Esophagus squamous epithelium (tissue), 5 donors: Measurements from ENCODE around the gene SLC25A48. TPM values are rescaled to one million over a fixed set of nuclear protein-coding genes. Genes with fewer than 3 reads are reported as not detected.

Experiments used
- DNase-seq: peaks from one replicate; lab custom pipeline; 2025; lab: John Stamatoyannopoulos, UW
- H3K27ac ChIP-seq, 4 donors: fragments of 200-600 bp; sonication (generic); one replicate each; pipeline ENCODE4 v1.5.1; 2016 to 2019; ENCODE audit warnings: mild to moderate bottlenecking in 1 of 4
- H3K27me3 ChIP-seq, 4 donors: fragments of 200-600 bp; sonication (generic); 1 replicate in 3 of 4; 2 replicates in 1 of 4; pipeline versions ENCODE4 v1.5.1 to v1.6.0; 2017 to 2021; ENCODE audit warnings: antibody characterized with exemption in 1 of 4
- H3K36me3 ChIP-seq, 3 donors: fragments of 200-600 bp; sonication (generic); one replicate each; pipeline ENCODE4 v1.5.1; 2016 to 2019
- H3K4me1 ChIP-seq, 3 donors: fragments of 200-600 bp; sonication (generic); one replicate each; pipeline ENCODE4 v1.5.1; 2017 to 2019
- H3K4me3 ChIP-seq, 4 donors: fragments of 200-600 bp; sonication (generic); 1 replicate in 3 of 4; 2 replicates in 1 of 4; pipeline ENCODE4 v1.5.1; 2016 to 2019; ENCODE audit warnings: mild to moderate bottlenecking in 2 of 4, moderate library complexity in 1 of 4
- H3K9me3 ChIP-seq, 3 donors: fragments of 200-600 bp; sonication (generic); one replicate each; pipeline ENCODE4 v1.5.1; 2016 to 2019
- CTCF ChIP-seq, 6 experiments: fragments of 450-650 bp in 4 of 6; fragments of 200-600 bp in 2 of 6; sonication (generic) in 2 of 6; IDR thresholded peaks; one replicate each; pipeline ENCODE4 v1.5.1; 2016 to 2019; ENCODE audit warnings: antibody characterized with exemption in 6 of 6, mild to moderate bottlenecking in 4 of 6, moderate library complexity in 4 of 6
- POLR2A ChIP-seq, 4 donors: fragments of 450-650 bp; IDR thresholded peaks; one replicate each; pipeline ENCODE4 v1.6.1; 2017; ENCODE audit warnings: antibody characterized with exemption in 4 of 4, mild to moderate bottlenecking in 4 of 4, moderate library complexity in 3 of 4
- WGBS, 2 donors: methylation state at CpG; one replicate each; pipeline ENCODE4 v1.1.5; 2018; 5-methylcytosine and 5-hydroxymethylcytosine counted together
- intact Hi-C: fragments of 100-400 bp; cut with DNase I; formaldehyde crosslinking; loops from one replicate; pipeline ENCODE4 v1.15.0; 2022
- total RNA-seq, 4 donors: library from RNA; depleted of rRNA; stranded (reverse); fragments of >200 nt; gene quantifications; one replicate each; pipeline ENCODE4 v1.1.0, GENCODE V29; 2016
- donor health status: DM: yes; HTN: yes; CAD: no.

Gene SLC25A48
- 1 to 10 TPM in 1 of 4 donors, under 1 TPM in 3; 0.19 to 1.3 (median 0.48) TPM for total RNA-seq

GRCh38 chr5:135834639-135835529, at the start of gene SLC25A48:
SLC25A48 (plus strand) TSS chr5:135834663; CDS start chr5:135834848, 185 bp downstream.
- Histone ChIP-seq H3K36me3 (no peaks in the 10 kb centered on the region), H3K9me3 (peaks cover 0 to 8% (median 0%) of the 10 kb centered on the region in 3 donors), H3K27me3 (peaks cover 0 to 84% (median 0%) of the 10 kb centered on the region in 4 donors), H3K27ac (no peak within 1 kb of the TSS), H3K4me3 (peak within 1 kb of the TSS; percentile 32 to 61 (median 43)), H3K4me1 (peaks cover 9 to 14% (median 10%) of the 10 kb centered on the region in 3 donors)
- DNase-seq: no peak
- WGBS, 2 donors: 0 to 3% methylated on average over 23 to 37 of the region's 68 CpGs
- intact Hi-C loops: loop anchor here (5.0 kb wide), 1 partner anchor 273 kb away; no protein-coding TSS in a partner anchor
- TF ChIP-seq POLR2A (IDR thresholded peaks at IDR 0.05) (no peak), CTCF (IDR thresholded peaks at IDR 0.05) (peak in 3 of 6 experiments; percentile 0 to 64 (median 29))

GRCh38 chr5:135800656-135801055, 33.8 kb upstream of the SLC25A48 start:
- Histone ChIP-seq H3K27me3 (peaks cover 0 to 44% (median 0%) of the 10 kb centered on the region in 4 donors), H3K9me3 (no peaks in the 10 kb centered on the region), H3K36me3 (no peaks in the 10 kb centered on the region), H3K4me3 (no peak overlapping the region), H3K4me1 (no peaks in the 10 kb centered on the region), H3K27ac (no peak overlapping the region)
- no peak for TF ChIP-seq CTCF (IDR thresholded peaks at IDR 0.05)
- TF ChIP-seq POLR2A (IDR thresholded peaks at IDR 0.05): no peak
- no peak for DNase-seq
- intact Hi-C loops: no loop called here
- 80 to 84% methylated on average over 10 of the region's 10 CpGs for WGBS, 2 donors

- Histone ChIP-seq H3K4me3 (no peak overlapping the region), H3K9me3 (no peaks in the 10 kb centered on the region), H3K27ac (no peak overlapping the region), H3K4me1 (no peaks in the 10 kb centered on the region), H3K27me3 (no peaks in the 10 kb centered on the region), H3K36me3 (no peaks in the 10 kb centered on the region)
- no peak for DNase-seq
- 87 to 92% methylated on average over 7 of the region's 7 CpGs for WGBS, 2 donors
- intact Hi-C loops: no loop called here
- TF ChIP-seq CTCF (IDR thresholded peaks at IDR 0.05): no peak
- TF ChIP-seq POLR2A (IDR thresholded peaks at IDR 0.05): no peak
Measured at GRCh38 chr5:135810188-135810943, 24.1 kb upstream of the SLC25A48 start.

- 88 to 89% methylated on average over 3 of the region's 4 CpGs for WGBS, 2 donors
- no peaks in the 10 kb centered on the region for H3K36me3 ChIP-seq
- TF ChIP-seq CTCF (IDR thresholded peaks at IDR 0.05) (no peak), POLR2A (IDR thresholded peaks at IDR 0.05) (no peak)
- H3K4me1 ChIP-seq: no peaks in the 10 kb centered on the region
- H3K27ac ChIP-seq: no peak overlapping the region
- H3K4me3 ChIP-seq: no peak overlapping the region
- no peaks in the 10 kb centered on the region for H3K27me3 ChIP-seq
- no peak for DNase-seq
- intact Hi-C loops: no loop called here
- H3K9me3 ChIP-seq: no peaks in the 10 kb centered on the region
Measured at GRCh38 chr5:135811007-135811406, 23.5 kb upstream of the SLC25A48 start.
